Stimulated activated CD8-positive, alpha-beta memory T cell treated with anti-CD3 and anti-CD28 coated beads, Interleukin-12 subunit alpha, Interleukin-12 subunit beta, amount 100 ng/mL, for 24 hours (primary cell): ENCODE data around the gene ATP6AP1.

Source experiments
- DNase-seq: peaks from one replicate; pipeline ENCODE4 v3.0.0-alpha.2; 2020; ENCODE audit errors: extremely low read depth

Gene ATP6AP1

GRCh38 chrX:154471839-154472684 is 43.6 kb downstream of the ATP6AP1 start:
- no peak for DNase-seq

- DNase-seq, result no peak
Observed at GRCh38 chrX:154472685-154473632, 44.5 kb downstream of the ATP6AP1 start.

- DNase-seq, result no peak
Observed at GRCh38 chrX:154473683-154474082, 45.2 kb downstream of the ATP6AP1 start.

- no peak for DNase-seq
Observed at GRCh38 chrX:154476821-154477220, 48.3 kb downstream of the ATP6AP1 start.

GRCh38 chrX:154477891-154478477 is 49.5 kb downstream of the ATP6AP1 start:
- DNase-seq, result no peak

GRCh38 chrX:154478728-154479622 is 50.5 kb downstream of the ATP6AP1 start, which contains the start of gene LAGE3:
Gene LAGE3, minus strand, starts transcription at chrX:154479281. Its CDS starts 366 bp downstream, at chrX:154478915.
- peak; percentile 73 for DNase-seq

- no peak for DNase-seq
Observed at GRCh38 chrX:154481195-154481594, 52.7 kb downstream of the ATP6AP1 start.

- no peak for DNase-seq
Observed at GRCh38 chrX:154481911-154482601, 53.6 kb downstream of the ATP6AP1 start.

GRCh38 chrX:154482786-154483185 is 54.3 kb downstream of the ATP6AP1 start:
- DNase-seq, result no peak

GRCh38 chrX:154483325-154483724 is 54.8 kb downstream of the ATP6AP1 start:
- DNase-seq, result no peak

GRCh38 chrX:154484255-154485149 is 56.0 kb downstream of the ATP6AP1 start:
- DNase-seq, result no peak

GRCh38 chrX:154485150-154486051 is 56.9 kb downstream of the ATP6AP1 start:
- no peak for DNase-seq

- DNase-seq, result no peak
Observed at GRCh38 chrX:154486052-154486395, 57.5 kb downstream of the ATP6AP1 start.
